Ascending aorta (tissue), 2 donors: ENCODE measurements around the gene WDHD1. TPM values are rescaled to one million over a fixed set of nuclear protein-coding genes. Genes with fewer than 3 reads are reported as not detected.
"Not testable (repeated sequence)": the region's sequence is repeated elsewhere in the genome, so short reads cannot be mapped to it uniquely, and the experiment has no call there.

Experiments used
- DNase-seq, 2 donors: peaks; one replicate each; pipeline ENCODE4 v3.0.0-alpha.2; 2019; ENCODE audit warnings: low spot score in 2 of 2
- H3K27ac ChIP-seq, 2 donors: fragments of 200-600 bp; sonication (generic); one replicate each; pipeline ENCODE4 v1.5.1; 2016 to 2017; ENCODE audit warnings: mild to moderate bottlenecking in 1 of 2
- H3K27me3 ChIP-seq: fragments of 200-600 bp; sonication (generic); one replicate; pipeline ENCODE4 v1.5.1; 2017
- H3K36me3 ChIP-seq, 2 donors: fragments of 200-600 bp; sonication (generic); one replicate each; pipeline ENCODE4 v1.5.1; 2016
- H3K4me1 ChIP-seq, 2 donors: fragments of 200-600 bp; sonication (generic); one replicate each; pipeline ENCODE4 v1.5.1; 2016 to 2017; ENCODE audit warnings: mild to moderate bottlenecking in 1 of 2
- H3K4me3 ChIP-seq, 2 donors: fragments of 200-600 bp; sonication (generic); one replicate each; pipeline ENCODE4 v1.5.1; 2016 to 2017; ENCODE audit warnings: mild to moderate bottlenecking in 1 of 2
- H3K9me3 ChIP-seq, 2 donors: fragments of 200-600 bp; sonication (generic); one replicate each; pipeline ENCODE4 v1.5.1; 2016
- CTCF ChIP-seq, 3 experiments: fragments of 200-600 bp in 2 of 3; fragments of 450-650 bp in 1 of 3; sonication (generic) in 2 of 3; IDR thresholded peaks; one replicate each; pipeline ENCODE4 v1.5.1; 2016 to 2019; ENCODE audit warnings: antibody characterized with exemption in 3 of 3, mild to moderate bottlenecking in 1 of 3, moderate library complexity in 1 of 3
- intact Hi-C: fragments of 100-400 bp; cut with DNase I; formaldehyde crosslinking; loops from one replicate; pipeline ENCODE4 v1.15.1; 2023
- total RNA-seq: library from RNA; depleted of rRNA; stranded (reverse); fragments of >200 nt; gene quantifications from one replicate; pipeline ENCODE4 v1.1.0, GENCODE V29; 2016

The WDHD1 gene
- total RNA-seq, 1 donor from 2014 or later: 0.11 TPM

GRCh38 chr14:55043528-55043927 is 16.6 kb upstream of the WDHD1 start:
- intact Hi-C loops: no loop called here
- no peak for DNase-seq
- Histone ChIP-seq H3K27ac (no peak overlapping the region), H3K4me3 (no peak overlapping the region), H3K4me1 (no peaks in the 10 kb centered on the region), H3K36me3 (peaks cover 0 to 20% of the 10 kb centered on the region in 2 donors), H3K9me3 (no peaks in the 10 kb centered on the region), H3K27me3 (no peaks in the 10 kb centered on the region)
- no peak for TF ChIP-seq CTCF (IDR thresholded peaks at IDR 0.05)

GRCh38 chr14:55038708-55039107 is 11.8 kb upstream of the WDHD1 start:
- Histone ChIP-seq H3K36me3 (peaks cover 12 to 27% of the 10 kb centered on the region in 2 donors), H3K27me3 (no peaks in the 10 kb centered on the region), H3K4me3 (no peak overlapping the region), H3K4me1 (no peaks in the 10 kb centered on the region), H3K27ac (no peak overlapping the region), H3K9me3 (no peaks in the 10 kb centered on the region)
- TF ChIP-seq CTCF (IDR thresholded peaks at IDR 0.05): no peak
- intact Hi-C loops: no loop called here
- no peak for DNase-seq

- H3K4me1 ChIP-seq, intact Hi-C loops, H3K4me3 ChIP-seq, H3K9me3 ChIP-seq, H3K27ac ChIP-seq, H3K27me3 ChIP-seq, DNase-seq: not testable (repeated sequence)
- H3K36me3 ChIP-seq: peaks cover 12 to 21% of the 10 kb centered on the region in 2 donors
These were observed 11.1 kb upstream of the WDHD1 start for GRCh38 chr14:55037995-55038394.

GRCh38 chr14:55031190-55031589 is 4.3 kb upstream of the WDHD1 start:
- peaks cover 4 to 13% of the 10 kb centered on the region in 2 donors for H3K4me1 ChIP-seq
- no peak overlapping the region for H3K27ac ChIP-seq
- H3K36me3 ChIP-seq: peaks cover 7 to 10% of the 10 kb centered on the region in 2 donors
- H3K9me3 ChIP-seq: no peaks in the 10 kb centered on the region
- DNase-seq: no peak
- intact Hi-C loops: no loop called here
- no peaks in the 10 kb centered on the region for H3K27me3 ChIP-seq
- TF ChIP-seq CTCF (IDR thresholded peaks at IDR 0.05): no peak
- H3K4me3 ChIP-seq: no peak overlapping the region

- intact Hi-C loops: no loop called here
- no peaks in the 10 kb centered on the region for H3K9me3 ChIP-seq
- peak overlapping the region; percentile 91 to 93 for H3K4me3 ChIP-seq
- no peak for DNase-seq
- H3K4me1 ChIP-seq: peaks cover 4 to 15% of the 10 kb centered on the region in 2 donors
- H3K27me3 ChIP-seq: no peaks in the 10 kb centered on the region
- H3K27ac ChIP-seq: no peak overlapping the region
- no peak for TF ChIP-seq CTCF (IDR thresholded peaks at IDR 0.05)
- H3K36me3 ChIP-seq: peaks cover 0 to 6% of the 10 kb centered on the region in 2 donors
These were observed 1.6 kb upstream of the WDHD1 start for GRCh38 chr14:55028476-55028875.

GRCh38 chr14:55028066-55028465 is 1.2 kb upstream of the WDHD1 start:
- H3K27ac ChIP-seq: no peak overlapping the region
- intact Hi-C loops: no loop called here
- no peaks in the 10 kb centered on the region for H3K9me3 ChIP-seq
- peaks cover 4 to 15% of the 10 kb centered on the region in 2 donors for H3K4me1 ChIP-seq
- peak overlapping the region; percentile 91 to 93 for H3K4me3 ChIP-seq
- peaks cover 0 to 6% of the 10 kb centered on the region in 2 donors for H3K36me3 ChIP-seq
- no peaks in the 10 kb centered on the region for H3K27me3 ChIP-seq
- no peak for TF ChIP-seq CTCF (IDR thresholded peaks at IDR 0.05)
- no peak for DNase-seq
